ENCODE data around the gene SLC25A29.

GRCh38 chr14:100294213-100294962 is 11.9 kb downstream of the SLC25A29 start:
- no peak for TF ChIP-seq CTCF (conservative IDR thresholded peaks at IDR 0.05 in 1 of 2, IDR thresholded peaks at IDR 0.05 in 1 of 2; ENCODE audit: low read depth in 1 of 2, low read length in 2 of 2)
- no peak for TF ChIP-seq EZH2 (IDR thresholded peaks at IDR 0.05; ENCODE audit: low read length, missing control alignments)
